Ishikawa (cell line): Measurements from ENCODE around the gene DALRD3.

ENCODE experiments used
- EP300 ChIP-seq: IDR thresholded peaks from 2 replicates; pipeline ENCODE4 v1.6.1; 2012; ENCODE audit warnings: borderline replicate concordance
- NFIC ChIP-seq: IDR thresholded peaks from 2 replicates; pipeline ENCODE4 v1.6.1; 2012
- TAF1 ChIP-seq: IDR thresholded peaks from 2 replicates; pipeline ENCODE4 v1.6.1; 2012; ENCODE audit warnings: low read depth, mild to moderate bottlenecking
- USF1 ChIP-seq: IDR thresholded peaks from 2 replicates; pipeline ENCODE4 v1.6.1; 2012
- TF ChIP-seq, protein P1 (sequence below): IDR thresholded peaks from 2 replicates; pipeline ENCODE4 v1.6.1; 2012; ENCODE audit warnings: low read depth, mild to moderate bottlenecking
- TF ChIP-seq, protein P2 (sequence below): IDR thresholded peaks from 2 replicates; pipeline ENCODE4 v1.6.1; 2012

GRCh38 chr3:49057268-49057667, 38.9 kb upstream of the DALRD3 start:
- TF ChIP-seq EP300: no peak
- TF ChIP-seq, protein P1, sequence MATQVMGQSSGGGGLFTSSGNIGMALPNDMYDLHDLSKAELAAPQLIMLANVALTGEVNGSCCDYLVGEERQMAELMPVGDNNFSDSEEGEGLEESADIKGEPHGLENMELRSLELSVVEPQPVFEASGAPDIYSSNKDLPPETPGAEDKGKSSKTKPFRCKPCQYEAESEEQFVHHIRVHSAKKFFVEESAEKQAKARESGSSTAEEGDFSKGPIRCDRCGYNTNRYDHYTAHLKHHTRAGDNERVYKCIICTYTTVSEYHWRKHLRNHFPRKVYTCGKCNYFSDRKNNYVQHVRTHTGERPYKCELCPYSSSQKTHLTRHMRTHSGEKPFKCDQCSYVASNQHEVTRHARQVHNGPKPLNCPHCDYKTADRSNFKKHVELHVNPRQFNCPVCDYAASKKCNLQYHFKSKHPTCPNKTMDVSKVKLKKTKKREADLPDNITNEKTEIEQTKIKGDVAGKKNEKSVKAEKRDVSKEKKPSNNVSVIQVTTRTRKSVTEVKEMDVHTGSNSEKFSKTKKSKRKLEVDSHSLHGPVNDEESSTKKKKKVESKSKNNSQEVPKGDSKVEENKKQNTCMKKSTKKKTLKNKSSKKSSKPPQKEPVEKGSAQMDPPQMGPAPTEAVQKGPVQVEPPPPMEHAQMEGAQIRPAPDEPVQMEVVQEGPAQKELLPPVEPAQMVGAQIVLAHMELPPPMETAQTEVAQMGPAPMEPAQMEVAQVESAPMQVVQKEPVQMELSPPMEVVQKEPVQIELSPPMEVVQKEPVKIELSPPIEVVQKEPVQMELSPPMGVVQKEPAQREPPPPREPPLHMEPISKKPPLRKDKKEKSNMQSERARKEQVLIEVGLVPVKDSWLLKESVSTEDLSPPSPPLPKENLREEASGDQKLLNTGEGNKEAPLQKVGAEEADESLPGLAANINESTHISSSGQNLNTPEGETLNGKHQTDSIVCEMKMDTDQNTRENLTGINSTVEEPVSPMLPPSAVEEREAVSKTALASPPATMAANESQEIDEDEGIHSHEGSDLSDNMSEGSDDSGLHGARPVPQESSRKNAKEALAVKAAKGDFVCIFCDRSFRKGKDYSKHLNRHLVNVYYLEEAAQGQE: no peak
- TF ChIP-seq NFIC: no peak
- TF ChIP-seq, protein P2, sequence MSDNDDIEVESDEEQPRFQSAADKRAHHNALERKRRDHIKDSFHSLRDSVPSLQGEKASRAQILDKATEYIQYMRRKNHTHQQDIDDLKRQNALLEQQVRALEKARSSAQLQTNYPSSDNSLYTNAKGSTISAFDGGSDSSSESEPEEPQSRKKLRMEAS: no peak
- no peak for TF ChIP-seq USF1
- TF ChIP-seq TAF1: no peak
